ENCODE results near the gene RFC1.
"Not testable (repeated sequence)": the region's sequence is repeated elsewhere in the genome, so short reads cannot be mapped to it uniquely, and the experiment has no call there.

The RFC1 gene, protein sequence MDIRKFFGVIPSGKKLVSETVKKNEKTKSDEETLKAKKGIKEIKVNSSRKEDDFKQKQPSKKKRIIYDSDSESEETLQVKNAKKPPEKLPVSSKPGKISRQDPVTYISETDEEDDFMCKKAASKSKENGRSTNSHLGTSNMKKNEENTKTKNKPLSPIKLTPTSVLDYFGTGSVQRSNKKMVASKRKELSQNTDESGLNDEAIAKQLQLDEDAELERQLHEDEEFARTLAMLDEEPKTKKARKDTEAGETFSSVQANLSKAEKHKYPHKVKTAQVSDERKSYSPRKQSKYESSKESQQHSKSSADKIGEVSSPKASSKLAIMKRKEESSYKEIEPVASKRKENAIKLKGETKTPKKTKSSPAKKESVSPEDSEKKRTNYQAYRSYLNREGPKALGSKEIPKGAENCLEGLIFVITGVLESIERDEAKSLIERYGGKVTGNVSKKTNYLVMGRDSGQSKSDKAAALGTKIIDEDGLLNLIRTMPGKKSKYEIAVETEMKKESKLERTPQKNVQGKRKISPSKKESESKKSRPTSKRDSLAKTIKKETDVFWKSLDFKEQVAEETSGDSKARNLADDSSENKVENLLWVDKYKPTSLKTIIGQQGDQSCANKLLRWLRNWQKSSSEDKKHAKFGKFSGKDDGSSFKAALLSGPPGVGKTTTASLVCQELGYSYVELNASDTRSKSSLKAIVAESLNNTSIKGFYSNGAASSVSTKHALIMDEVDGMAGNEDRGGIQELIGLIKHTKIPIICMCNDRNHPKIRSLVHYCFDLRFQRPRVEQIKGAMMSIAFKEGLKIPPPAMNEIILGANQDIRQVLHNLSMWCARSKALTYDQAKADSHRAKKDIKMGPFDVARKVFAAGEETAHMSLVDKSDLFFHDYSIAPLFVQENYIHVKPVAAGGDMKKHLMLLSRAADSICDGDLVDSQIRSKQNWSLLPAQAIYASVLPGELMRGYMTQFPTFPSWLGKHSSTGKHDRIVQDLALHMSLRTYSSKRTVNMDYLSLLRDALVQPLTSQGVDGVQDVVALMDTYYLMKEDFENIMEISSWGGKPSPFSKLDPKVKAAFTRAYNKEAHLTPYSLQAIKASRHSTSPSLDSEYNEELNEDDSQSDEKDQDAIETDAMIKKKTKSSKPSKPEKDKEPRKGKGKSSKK

DNA sequence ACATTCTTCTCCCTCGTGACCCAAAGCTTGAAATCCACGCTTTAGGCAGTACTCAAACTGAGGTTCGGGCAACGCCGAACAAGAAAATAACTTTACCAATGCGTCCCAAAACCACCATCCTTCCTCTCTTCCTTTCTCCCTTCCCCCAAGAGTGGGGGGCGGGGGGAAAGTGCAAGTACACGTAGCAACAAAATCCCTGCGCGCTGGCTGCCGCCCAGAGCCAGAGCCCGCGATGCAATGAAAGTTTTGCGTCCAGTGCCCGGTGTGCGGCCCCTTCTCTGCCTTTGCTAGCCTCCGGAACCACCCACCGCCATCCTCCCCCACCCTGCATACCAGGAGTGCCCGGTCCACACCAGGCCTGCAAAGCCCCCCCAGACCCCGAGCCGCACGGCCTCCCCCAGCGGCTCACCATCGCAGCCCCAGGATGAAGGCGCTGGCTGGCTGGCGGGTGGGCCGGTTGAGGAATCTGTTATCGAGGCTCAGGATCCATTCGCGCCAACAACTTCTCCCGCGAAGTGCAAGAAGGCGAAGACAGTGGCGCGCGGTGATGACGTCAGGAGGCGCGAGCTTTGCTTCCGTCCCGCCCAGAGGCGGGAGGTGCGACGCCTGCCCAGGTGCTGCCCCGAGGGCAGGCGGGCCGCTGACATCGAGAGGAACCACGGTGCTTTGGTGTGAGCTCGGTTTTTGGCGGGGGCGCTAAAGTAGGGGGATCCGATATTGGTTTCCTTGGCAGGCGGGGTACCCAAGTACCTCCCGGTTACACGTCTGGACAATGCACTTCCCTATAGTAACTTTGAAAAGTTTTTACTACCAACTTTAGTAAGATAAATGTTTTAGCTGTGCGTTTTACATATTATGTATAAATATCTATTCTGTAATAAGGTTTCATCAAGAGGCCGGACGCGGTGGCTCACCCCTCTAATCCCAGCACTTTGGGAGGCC is at the start of gene RFC1:
Gene RFC1, minus strand, starts transcription at position 533 of the 942 bp plus-strand sequence. Its CDS starts 121 bp downstream, at position 412.
- peak; percentile 75 to 79 for DNase-seq

DNA sequence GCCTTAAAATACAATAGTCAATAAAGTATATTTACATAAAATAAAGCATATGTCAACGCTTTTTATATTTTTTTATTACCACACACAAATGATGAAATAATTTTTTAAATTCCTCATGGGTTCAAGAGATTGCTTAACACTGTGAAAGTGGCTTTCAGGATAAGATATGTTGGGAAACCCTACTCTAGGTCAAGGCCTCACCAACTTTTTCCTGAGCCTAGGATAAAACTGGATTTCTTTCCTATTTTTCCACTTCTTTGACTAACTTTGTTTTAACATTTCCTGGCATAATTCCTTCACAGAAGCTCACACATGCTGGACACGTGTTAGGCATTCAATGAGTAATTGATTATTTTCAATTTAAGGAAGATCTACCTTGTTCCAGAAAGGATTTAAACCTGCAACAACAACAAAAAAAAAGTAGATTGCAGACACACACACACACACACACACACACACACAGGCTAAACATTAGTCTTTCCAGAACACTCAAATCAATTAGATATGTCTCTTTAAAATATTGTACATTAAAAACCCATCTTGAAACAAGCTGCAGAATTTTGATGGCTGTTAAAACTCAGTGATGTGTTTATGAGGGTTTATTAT is 49.6 kb upstream of the RFC1 start:
- no peak for DNase-seq

DNA sequence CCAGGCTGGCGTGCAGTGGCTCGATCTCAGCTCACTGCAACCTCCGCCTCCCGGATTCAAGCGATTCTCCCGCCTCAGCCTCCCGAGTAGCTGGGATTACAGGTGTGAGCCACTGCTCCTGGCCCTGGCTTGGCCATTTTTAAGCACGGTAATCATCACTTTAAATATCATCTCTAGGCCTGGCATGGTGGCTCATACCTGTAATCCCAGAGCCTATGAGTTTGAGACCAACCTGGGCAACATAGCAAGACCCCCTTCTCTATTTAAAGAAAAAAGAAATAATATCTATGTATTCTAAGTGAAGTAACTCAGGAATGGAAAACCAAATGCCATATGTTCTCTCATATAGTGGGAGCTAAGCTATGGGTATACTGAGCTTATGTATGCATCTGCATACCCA is 45.4 kb upstream of the RFC1 start:
- not testable (repeated sequence) for DNase-seq

DNA sequence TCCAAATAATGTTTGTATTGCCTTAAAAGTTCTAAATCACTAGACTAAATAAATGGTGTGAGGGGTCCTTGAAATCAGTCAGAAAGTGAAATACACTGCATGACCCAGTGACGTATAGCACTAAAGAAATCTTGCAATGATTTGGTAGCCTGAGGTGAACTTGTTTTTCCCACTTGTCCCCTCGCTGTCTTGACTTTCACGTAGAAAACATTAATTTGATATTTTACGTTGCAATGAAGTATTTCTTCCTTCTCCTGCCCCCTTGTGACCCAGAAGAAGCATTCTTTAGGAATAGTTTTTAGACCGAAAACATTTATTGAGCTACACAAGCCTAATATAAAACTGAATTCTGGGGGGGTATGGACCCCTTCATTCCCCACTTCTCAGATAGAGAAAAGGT is 44.3 kb upstream of the RFC1 start:
- no peak for DNase-seq

DNA sequence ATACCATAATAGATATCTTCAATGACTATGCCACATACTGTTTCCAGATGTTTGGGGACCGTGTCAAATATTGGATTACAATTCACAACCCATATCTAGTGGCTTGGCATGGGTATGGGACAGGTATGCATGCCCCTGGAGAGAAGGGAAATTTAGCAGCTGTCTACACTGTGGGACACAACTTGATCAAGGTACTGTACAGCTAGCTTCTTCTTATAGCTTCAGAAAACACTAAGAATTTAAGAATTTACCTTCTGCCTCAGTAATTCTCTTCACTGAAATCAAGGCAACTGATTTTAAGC is 41.4 kb upstream of the RFC1 start:
- no peak for DNase-seq

DNA sequence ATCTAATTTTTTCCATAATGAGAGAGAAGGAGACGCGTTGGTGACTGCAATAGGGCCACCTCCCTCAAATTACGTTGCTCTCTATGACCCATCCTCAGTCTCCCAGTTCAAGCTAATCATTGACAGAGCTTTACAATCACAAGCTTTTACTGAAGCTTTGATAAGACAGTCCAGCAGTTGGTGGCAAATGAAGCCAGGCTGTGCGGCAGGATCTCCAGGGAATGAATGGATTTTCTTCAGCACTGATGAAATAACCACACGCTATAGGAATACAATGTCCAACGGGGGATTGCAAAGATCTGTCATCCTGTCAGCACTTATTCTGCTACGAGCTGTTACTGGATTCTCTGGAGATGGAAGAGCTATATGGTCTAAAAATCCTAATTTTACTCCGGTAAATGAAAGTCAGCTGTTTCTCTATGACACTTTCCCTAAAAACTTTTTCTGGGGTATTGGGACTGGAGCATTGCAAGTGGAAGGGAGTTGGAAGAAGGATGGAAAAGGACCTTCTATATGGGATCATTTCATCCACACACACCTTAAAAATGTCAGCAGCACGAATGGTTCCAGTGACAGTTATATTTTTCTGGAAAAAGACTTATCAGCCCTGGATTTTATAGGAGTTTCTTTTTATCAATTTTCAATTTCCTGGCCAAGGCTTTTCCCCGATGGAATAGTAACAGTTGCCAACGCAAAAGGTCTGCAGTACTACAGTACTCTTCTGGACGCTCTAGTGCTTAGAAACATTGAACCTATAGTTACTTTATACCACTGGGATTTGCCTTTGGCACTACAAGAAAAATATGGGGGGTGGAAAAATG is 40.8 kb upstream of the RFC1 start, which contains the start of gene KLB:
Gene KLB, plus strand, starts transcription at position 168 of the 821 bp plus-strand sequence. Its CDS starts 20 bp downstream, at position 188.
- no peak for DNase-seq

DNA sequence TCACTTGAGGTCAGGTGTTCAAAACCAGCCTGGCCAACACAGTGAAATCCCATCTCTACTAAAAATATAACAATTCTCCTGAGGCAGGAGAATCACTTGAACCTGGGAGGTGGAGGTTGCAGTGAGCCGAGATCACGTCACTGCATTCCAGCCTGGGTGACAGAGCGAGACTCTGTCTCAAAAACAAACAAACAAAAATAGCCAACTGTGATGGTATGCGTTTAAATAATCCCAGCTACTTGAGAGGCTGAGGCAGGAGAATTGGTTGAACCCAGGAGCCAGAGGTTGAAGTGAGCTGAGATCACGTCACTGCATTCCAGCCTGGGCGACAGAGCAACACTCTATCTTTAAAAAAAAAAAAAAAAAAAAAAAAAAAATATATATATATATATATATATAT is 35.5 kb upstream of the RFC1 start:
- DNase-seq = not testable (repeated sequence)

DNA sequence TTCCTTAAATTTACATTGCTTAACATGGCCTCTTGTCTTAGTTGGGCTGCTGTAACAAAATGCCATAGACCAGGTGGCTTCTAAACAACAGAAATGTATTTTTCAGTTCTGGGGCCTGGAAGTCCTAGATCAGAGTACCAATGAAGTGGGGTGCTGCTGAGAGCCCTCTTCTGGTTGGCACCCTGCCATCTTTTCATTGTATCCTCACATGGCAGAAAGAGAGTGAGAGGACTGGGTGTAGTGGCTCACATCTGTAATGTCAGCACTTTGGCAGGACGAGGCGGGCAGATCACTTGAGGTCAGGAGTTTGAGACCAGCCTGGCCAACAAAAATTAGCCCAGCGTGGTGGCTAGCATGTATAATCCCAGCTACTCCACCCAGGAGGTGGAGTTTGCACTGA is 28.5 kb upstream of the RFC1 start:
- no peak for DNase-seq

DNA sequence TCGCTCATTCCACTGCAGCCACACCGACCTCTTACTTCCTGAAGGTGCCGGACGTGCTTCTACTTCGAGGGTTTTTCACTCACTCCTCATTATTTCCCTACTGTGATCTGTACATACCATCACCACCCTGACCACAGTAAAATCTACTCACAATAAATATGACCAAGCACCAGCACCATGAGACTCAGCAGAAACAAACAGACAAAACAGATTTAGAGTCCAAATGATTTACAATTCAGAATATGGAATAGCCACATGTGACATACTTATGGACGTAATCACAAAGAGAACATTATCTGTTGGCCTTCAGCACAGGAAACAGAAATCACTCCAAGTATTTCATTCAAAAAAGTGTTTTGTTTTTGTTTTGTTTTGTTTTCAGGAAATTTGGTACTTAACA is 24.4 kb upstream of the RFC1 start:
- no peak for DNase-seq

DNA sequence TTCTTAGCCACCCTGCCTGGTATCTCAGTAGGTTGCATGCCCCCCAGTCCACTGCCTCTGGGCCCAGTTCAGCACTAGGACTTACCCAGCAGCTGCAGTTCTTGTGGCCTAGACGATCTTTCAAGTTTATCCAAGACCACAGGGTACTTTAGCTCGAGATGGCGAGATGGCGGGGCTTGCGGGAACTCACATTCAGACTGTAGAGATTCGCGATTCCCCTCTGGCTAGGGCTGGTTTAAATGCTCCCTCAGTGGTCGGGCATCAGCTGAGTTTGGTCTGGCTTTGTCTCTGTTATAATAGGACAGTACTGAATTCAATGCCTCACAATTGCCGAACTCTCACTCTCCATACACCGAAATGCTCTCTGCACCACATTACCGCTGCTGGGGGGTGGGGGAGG is 18.4 kb upstream of the RFC1 start:
- no peak for DNase-seq

DNA sequence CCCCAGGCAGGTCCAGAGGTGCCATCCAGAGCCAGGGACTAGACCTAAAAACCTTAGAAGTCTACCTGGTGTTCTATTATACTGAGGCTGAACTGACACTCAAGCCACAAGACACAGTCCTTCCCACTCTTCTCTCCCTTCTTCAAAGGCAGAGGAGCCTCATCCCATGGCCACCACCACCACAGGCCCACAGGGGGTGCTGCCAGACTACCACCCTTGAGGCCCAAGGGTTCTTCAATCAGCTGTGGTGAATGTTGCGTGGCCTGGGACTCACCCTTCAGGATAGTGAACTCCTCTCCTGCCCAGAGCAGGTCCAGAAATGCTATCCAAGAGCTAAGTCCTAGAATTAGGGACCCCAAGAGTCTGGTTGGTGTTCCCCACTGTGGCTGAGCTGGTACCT is 17.5 kb upstream of the RFC1 start:
- no peak for DNase-seq

DNA sequence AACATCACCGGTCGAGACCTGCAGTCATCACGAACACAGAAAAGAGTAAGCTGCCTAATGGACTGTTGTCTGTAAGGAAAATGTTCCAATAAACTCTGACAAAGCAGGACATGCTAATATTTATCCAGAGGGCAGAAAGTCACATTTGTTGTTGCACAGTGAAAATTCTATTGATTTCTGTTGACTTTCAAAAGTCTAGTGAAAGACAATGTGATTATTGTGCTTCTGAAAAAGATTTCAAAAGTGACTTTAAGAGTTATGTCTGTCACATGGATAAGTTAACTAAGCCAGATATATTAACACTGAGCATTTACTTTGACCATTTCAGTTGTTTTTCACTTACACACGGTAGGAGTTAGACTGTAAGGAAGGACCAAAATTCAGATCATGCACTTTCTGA is 9.3 kb upstream of the RFC1 start:
- no peak for DNase-seq

DNA sequence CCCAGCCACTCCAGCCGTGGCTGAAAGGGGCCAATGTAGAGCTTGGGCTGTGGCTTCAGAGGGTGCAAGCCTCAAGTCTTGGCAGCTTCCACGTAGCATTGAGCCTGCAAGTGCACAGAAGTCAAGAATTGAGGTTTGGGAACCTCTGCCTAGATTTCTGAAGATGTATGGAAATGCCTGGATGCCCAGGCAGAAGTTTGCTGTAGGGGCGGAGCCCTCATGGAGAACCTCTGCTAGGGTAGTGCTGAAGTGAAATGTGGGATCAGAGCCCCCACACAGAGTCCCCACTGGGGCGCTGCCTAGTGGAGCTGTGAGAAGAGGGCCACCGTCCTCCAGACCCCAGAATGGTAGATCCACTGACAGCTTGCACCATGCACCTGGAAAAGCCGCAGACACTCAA is 5.0 kb upstream of the RFC1 start:
- not testable (repeated sequence) for DNase-seq

DNA sequence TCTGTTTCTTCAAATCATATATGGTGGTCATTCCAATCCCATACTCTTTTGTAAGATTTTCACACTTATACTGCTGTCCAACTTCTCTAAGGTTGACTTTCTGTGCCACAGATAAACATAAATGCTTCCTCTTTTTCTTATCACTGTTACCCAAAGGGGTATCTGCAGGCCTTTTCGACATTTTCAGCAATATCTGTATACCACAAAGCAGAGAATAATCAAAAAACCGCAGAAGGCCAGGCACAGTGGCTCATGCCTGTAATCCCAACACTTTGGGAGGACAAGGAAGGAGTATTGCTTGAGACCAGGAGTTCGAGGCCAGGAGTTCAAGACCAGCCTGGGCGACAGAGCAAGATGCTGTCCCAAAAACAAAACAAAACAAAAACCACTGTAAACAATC is 3.1 kb upstream of the RFC1 start:
- no peak for DNase-seq

DNA sequence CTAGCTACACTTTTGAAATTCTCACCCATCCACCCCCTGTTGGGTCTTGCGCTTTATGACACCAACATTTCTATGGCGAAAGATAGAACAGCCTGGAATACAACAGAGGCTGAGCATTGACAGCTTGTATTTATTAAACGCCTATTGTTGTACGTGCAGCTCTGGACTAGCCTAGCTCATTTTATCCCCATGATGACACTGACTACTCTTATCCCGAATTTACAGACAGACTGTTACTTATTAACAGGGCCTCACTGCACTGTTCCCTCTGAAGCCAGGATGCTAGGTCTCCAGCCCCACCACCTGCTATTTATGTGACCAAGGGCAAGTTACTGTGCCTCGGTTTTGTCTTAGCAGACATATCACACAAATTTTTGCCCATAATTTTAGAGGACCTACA is 1.0 kb upstream of the RFC1 start:
- DNase-seq = no peak

DNA sequence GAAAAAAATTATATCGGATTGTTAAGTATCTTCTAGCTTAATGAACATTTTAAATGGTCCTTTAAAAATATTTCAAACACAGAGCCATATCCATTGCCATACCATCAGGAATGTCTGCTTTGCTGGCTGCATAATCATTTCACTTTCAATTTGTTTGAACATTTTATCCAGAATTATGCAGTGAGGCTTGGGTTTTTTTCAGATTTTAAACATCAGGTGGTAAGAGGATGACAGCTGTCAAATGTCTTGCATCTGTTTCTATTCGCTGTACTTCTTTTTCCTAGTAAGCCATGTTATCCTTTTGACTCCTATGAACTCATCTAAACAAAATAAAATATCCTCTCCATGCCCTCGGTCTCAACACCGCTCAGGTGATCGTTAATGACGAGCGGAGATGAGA is 802 bp downstream of the RFC1 start:
- no peak for DNase-seq

DNA sequence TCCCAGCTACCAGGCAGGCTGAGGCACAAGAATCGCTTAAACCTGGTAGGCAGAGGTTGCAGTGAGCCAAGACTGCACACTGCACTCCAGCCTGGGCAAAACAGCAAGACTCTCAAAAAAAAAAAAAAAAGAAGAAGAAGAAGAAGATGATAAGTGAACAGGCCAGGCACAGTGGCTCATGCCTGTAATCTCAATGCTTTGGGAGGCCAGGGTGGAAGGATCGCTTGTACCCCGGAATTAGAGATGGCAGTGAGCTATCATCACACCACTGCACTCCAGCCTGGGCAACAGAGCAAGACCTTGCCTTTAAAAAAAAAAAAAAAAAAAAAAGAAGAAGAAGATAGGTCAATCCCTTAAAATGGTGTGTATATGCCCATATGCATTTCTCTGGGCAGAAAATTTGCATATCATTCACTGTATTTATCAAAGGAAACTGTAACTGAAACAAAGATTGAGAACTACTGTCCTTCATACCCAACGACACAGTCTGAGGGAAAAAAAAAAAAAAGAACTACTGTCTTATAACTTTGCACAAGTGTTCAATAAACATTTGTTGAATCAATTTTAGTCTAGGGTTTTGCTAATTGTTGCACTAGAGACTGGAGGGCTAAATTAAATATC is 2.3 kb downstream of the RFC1 start:
- DNase-seq = no peak

DNA sequence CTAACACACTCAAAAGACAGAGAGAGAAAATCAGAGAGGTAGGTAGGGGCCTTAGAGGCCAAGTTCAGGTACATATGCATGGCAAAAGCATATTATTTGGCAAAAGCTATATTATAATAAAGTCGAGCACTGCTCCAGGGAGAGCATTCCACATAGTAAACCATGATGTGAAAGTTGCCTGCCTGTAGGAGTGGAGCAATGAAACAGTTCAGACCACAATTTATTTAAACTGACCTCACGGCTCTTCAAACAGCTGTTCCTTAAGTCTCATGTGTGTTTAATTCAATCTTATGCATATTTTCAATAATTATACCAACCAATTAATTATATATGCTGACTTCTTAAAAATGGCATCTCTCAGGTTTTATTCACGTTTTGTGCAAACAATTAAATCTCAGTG is 3.3 kb downstream of the RFC1 start:
- no peak for DNase-seq

DNA sequence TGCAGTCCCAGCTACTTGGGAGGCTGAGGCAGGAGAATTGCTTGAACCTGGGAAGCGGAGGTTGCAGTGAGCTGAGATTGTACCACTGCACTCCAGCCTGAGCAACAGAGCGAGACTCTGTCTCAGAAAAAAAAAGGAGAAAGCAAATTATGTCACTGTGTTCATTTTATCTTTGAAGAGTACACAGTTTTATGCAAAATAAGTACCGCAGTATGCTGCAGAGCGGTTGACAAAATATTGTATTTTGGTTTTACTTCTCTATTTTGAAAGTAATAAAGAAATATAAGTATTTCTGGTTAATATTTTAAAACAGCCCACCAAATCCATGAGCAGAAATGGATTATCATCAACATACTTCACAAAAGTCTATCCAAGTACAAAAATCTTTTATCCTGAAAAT is 5.6 kb downstream of the RFC1 start:
- not testable (repeated sequence) for DNase-seq

DNA sequence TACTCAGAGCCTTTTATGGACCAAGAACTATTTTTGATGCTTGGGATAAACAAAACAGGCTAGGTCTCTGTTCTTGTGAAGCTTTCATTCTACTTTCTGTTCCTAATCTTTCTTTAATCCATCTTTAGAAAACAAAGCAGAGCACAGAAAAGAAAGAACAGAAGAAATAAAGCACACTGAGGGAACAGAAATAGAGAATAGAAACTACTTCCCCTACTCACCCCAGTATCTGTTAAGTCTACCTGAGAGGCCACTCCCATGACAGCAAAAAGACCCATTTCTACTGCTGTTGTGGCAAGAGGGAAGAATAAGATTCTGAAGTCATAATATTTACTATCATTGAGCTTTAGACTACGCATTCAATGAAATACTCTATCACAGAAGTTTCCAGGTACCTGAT is 9.2 kb downstream of the RFC1 start:
- DNase-seq = no peak

DNA sequence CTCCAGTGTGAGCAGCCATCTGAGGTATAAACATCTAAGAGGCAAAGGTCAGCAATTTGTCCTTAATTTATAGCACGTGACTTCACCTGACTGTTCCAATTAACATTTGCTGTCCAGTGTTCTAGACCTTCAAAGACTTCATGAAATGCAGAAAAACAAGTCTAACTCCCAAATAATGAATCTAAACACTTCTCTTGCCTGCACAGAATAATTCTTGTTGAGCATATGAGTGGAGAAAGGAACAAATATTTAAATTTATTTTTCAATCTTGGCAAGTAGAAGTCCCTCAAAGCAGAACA is 12.0 kb downstream of the RFC1 start:
- no peak for DNase-seq
